GM18505 (cell line): ENCODE data around the gene ZNF655.
"Not testable (repeated sequence)": the region's sequence is repeated elsewhere in the genome, so short reads cannot be mapped to it uniquely, and the experiment has no call there.

Source experiments
- ATAC-seq: cut with Tn5 transposase; IDR thresholded peaks from one replicate; pipeline ENCODE4 v1.9.1; 2021; ENCODE audit not compliant: unreplicated experiment
- POLR2A ChIP-seq: IDR thresholded peaks from 4 replicates; pipeline ENCODE4 v1.6.1; 2011; ENCODE audit warnings: borderline replicate concordance; ENCODE audit not compliant: insufficient read depth, insufficient read length; ENCODE audit errors: extremely low read depth

The ZNF655 gene, protein sequence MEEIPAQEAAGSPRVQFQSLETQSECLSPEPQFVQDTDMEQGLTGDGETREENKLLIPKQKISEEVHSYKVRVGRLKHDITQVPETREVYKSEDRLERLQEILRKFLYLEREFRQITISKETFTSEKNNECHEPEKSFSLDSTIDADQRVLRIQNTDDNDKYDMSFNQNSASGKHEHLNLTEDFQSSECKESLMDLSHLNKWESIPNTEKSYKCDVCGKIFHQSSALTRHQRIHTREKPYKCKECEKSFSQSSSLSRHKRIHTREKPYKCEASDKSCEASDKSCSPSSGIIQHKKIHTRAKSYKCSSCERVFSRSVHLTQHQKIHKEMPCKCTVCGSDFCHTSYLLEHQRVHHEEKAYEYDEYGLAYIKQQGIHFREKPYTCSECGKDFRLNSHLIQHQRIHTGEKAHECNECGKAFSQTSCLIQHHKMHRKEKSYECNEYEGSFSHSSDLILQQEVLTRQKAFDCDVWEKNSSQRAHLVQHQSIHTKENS

DNA sequence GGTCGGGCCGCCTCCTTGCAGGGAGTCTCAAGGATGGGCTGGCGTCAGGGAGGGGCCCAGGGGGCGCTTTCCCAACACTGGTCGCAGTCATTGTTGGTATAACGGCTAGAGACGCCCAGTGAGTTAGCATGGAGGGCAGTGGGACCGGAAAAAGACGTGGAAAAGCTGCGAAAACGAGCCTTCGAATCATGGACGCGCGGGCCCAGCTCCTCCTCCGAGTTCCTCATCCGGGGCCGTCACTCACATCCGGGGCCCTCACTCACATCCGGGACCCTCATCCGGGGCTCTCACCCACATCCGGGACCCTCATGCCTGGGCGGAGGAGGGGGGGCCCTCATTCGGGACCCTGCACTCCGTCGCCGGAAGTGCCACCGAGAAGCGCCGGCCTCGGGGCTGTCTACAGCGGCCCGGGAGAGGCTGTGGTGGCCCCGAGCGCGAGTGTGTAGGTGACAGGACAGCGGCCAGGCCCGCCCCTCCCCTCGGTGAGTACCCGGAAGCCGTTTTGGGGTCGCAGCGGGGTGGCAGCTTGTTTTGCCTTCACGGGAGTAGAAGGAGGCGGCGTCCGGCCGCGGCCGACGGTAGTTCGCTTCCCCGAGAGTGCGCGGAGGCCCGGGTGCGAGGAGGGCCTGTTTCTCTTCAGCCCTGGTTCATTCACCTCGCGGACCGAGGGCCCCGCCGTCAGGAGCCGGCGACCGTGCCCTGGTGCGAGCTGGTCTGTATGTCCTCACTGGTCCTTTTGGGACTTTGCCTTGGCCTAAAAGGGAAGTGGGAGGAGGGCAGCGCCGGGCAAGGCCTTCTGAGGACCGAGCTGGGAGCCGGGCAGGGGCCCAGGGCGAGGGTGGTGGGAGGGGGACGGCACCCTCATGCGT lies at the start of gene ZNF655:
ZNF655 (plus strand) TSS at position 337 of the 869 bp plus-strand sequence. CDS start 1,918 bp downstream, outside the sequence.
- ATAC-seq: peak; percentile 74
- TF ChIP-seq POLR2A: peak; percentile 87

DNA sequence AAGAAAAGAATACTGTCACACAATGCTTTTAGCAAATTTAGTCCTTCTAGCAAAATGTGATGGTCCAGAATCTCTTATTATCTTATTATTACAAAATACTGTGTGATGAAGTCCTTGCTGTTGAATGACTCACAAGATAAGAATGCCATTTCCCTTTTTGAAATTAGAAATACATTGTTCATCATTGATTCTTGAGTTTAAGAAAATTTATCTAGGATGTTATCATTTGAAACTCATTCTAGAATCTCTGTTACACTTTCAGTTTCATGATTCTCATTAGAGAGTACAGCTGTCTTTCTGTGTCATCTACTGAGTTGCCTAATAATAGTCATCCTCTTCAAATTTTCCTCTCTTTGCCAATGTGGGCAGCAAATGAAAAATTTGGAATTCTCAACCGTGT lies 44.4 kb upstream of the ZNF655 start:
- ATAC-seq: no peak
- TF ChIP-seq POLR2A: no peak

DNA sequence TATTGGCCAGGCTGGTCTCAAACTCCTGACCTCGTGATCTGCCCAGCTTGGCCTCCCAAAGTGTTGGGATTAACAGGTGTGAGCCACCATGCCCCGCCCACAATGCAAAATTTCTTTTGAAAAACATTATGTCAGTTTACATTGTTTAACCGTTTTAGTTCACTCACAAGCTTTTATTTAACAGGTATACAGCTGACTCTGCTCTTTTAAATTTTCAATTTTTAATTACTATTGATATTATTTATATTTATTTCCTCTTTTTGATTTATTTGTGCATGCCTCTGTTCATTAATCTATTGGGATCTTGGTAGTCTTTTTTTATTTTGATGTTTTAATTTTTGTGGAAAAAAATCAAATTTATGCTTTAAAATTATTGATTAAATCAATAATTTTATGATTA lies 37.0 kb upstream of the ZNF655 start:
- no peak for ATAC-seq
- no peak for TF ChIP-seq POLR2A

DNA sequence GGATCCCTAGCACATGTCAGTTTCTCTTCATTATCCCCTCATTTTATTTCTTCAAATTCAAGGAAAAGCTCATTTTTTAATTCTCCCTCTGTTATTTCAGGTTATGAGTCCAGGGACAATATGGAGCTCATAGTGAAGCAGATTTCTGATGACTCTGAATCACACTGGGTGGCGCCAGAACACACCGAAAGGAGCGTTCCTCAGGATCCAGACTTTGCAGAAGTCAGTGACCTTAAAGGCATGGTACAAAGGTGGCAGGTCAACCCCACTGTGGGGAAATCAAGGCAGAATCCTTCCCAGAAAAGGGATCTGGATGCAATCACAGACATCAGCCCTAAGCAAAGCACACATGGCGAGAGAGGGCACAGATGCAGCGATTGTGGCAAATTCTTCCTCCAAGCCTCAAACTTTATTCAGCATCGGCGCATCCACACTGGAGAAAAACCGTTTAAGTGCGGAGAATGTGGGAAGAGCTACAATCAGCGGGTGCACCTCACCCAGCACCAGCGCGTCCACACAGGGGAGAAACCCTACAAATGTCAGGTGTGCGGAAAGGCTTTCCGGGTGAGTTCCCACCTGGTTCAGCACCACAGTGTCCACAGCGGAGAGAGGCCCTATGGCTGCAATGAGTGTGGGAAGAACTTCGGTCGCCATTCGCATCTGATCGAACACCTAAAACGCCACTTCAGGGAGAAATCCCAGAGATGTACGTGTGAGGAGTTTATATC lies 32.6 kb upstream of the ZNF655 start:
- TF ChIP-seq POLR2A: no peak
- no peak for ATAC-seq

DNA sequence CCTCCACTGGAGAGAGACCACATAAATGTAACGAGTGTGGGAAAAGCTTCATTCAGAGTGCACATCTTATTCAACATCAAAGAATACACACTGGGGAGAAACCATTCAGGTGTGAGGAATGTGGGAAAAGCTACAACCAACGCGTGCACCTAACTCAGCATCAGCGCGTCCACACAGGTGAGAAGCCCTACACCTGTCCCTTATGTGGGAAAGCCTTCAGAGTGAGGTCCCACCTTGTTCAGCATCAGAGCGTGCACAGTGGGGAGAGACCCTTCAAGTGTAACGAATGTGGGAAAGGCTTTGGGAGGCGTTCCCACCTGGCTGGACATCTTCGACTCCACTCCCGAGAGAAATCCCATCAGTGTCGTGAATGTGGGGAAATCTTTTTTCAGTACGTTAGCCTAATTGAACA lies 27.1 kb upstream of the ZNF655 start:
- no peak for ATAC-seq
- no peak for TF ChIP-seq POLR2A

DNA sequence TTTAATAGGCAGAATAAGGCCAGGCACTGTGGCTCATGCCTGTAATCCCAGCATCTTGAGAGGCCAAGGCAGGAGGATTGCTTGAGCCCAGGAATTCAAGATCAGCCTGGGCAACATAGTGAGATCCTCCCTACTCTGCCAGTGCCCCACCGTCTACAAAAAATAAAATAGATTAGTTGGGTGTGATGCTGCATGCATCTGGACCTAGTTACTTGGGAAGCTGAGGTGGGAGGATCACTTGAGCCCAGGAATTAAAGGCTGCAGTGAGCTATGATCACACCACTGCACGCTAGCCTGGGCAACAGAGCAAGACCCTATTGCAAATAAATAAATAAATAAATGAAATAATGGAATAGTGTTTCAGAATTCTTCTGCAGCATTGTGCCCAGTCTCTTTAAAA lies 22.8 kb upstream of the ZNF655 start:
- no peak for ATAC-seq
- no peak for TF ChIP-seq POLR2A

DNA sequence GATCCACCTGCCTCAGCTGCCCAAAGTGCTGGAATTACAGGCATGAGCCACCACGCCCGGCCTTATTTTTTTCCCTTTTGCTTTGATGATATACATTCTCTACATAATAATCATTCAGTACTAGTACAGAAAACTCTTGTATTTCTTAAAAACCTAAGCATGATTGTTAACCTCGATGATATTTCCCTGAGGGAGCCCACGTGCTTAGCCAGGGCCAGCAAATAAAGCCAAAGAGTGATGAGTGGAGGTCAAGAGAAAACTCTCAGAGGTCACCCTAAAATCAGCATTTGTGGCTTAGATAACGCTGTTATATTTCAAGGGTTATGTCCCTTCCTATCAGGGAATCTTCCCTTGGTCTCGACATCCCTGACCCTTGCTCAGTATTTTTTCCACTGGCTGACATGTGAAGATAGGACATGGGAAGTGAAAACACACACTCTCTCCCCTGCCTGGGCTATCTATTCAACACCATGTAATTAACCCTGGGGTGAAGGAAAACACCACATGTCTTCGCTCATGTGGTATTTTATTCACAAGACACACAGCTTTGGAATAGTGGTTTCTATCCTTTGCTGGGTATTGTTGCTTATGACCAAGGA lies 19.1 kb upstream of the ZNF655 start:
- TF ChIP-seq POLR2A: no peak
- no peak for ATAC-seq

DNA sequence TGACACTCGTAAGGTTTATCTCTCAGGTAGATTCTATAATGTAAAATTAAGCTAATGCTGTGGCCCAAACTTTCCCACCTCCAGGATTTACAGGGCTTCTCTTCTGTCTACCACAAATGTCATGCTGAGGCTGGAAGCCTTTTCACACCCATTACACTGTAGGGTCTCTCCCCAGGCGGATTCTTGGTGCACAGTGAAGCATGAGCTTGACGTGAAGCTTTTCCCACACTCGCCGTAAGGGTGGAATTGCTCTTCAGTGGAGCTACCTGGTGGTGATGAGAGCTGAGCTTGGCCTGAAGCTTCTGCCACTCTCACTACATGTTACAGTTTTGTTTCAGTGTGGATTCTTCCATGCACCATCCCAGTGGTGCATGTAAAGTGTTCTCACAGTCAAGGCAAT lies 17.9 kb upstream of the ZNF655 start:
- ATAC-seq: no peak
- no peak for TF ChIP-seq POLR2A

DNA sequence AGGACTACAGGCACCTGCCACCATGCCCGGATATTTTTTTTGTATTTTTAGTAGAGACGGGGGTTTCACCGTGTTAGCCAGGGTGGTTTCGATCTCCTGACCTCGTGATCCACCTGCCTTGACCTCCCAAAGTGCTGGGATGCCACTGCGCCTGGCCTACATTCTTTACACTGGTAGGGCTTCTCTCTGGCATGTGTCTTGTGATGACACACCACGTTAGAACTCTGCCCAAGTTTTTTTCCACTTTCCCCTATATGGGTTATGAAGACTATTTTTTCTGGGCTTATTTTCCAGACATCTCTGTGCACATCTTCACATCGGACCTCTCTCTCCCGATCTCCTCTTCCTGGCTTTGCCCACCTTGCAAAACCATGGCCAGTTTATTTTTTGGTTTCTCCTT lies 17.2 kb upstream of the ZNF655 start:
- TF ChIP-seq POLR2A: no peak
- no peak for ATAC-seq

DNA sequence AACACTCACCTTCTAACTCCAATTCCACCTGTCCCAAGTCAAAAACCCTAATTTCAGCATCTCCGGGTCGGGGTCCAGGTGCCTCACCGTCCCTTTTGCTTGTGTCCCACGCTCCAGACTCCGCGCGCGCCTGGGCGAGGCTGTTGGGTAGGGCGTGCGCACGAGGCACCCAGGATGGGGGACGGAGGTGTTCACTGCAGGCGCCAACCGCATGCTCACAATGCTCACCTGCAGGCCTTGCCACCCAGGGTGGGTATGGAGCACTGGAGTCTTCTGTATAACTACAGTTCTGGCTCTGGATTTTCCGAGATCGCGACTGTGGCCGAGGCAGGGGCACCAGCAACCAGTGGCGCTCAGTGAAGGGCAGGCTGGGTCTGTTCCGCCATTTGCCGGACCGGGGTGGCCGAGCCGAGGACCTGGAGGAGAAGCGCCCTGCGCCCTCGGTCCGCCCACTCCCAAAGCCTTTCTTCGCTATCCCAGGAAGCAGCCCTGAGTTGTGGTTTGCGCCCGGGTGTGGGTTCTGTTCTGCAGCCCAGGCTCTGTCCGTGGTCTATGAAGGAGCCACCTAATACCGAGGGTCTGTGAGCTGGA lies 15.3 kb upstream of the ZNF655 start:
- ATAC-seq: no peak
- TF ChIP-seq POLR2A: no peak

DNA sequence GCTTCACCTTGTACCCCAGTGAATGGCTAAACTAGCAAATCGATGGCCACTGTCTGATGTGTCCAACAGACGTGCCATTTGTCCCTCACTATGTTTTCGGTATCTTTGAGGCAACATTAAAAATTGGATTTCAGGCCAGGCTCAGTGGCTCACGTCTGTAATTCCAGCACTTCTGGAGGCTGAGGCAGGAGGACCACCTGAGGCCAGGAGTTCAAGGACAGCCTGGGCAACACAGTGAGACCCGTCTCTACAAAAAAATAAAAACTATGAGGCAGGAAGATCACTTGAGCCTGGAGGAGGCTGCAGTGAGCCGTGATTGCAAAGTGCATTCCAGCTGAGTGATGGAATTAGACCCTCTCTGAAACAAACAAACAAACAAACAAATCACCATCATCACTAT lies 14.5 kb upstream of the ZNF655 start:
- ATAC-seq: no peak
- TF ChIP-seq POLR2A: no peak

DNA sequence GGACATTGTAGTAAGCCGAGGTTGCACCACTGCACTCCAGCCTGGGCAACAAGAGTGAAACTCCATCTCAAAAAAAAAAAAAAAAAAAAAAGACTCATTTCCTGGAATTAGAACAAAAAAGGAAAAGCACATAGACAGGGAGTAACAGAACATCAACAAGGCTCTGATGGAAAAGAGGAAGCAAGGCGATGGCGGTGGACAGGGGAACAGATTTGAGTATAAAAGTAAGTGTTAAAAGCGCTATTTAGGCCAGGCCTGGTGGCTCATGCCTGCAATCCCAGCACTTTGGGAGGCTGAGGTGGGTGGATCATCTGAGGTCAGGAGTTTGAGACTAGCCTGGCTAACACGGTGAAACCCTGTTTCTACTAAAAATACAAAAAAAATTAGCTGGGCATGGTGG lies 13.1 kb upstream of the ZNF655 start:
- ATAC-seq: not testable (repeated sequence)

DNA sequence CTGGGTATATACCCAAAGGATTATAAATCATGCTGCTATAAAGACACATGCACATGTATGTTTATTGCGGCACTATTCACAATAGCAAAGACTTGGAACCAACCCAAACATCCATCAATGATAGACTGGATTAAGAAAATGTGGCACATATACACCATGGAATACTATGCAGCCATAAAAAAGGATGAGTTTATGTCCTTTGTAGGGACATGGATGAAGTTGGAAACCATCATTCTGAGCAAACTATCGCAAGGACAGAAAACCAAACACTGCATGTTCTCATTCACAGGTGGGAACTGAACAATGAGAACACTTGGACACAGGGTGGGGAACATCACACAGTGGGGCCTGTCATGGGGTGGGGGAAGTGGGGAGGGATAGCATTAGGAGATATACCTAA lies 8.9 kb upstream of the ZNF655 start:
- ATAC-seq: not testable (repeated sequence)
